ENCODE results near the gene WDR11.

Gene WDR11

GRCh38 chr10:120929166-120929565 lies 78.0 kb downstream of the WDR11 start:
- H3K4me3 ChIP-seq (ENCODE audit: low read depth, low read length): no peak overlapping the region
- no peak for DNase-seq (ENCODE audit: low read depth)
- no peak for TF ChIP-seq CTCF (conservative IDR thresholded peaks at IDR 0.05; ENCODE audit: low read depth, low read length)

- H3K4me3 ChIP-seq (ENCODE audit: low read depth, low read length): no peak overlapping the region
- DNase-seq (ENCODE audit: low read depth): no peak
- TF ChIP-seq CTCF (conservative IDR thresholded peaks at IDR 0.05; ENCODE audit: low read depth, low read length): no peak
These were observed 80.3 kb downstream of the WDR11 start for GRCh38 chr10:120931423-120931822.

- no peak overlapping the region for H3K4me3 ChIP-seq (ENCODE audit: low read depth, low read length)
- no peak for TF ChIP-seq CTCF (conservative IDR thresholded peaks at IDR 0.05; ENCODE audit: low read depth, low read length)
- DNase-seq (ENCODE audit: low read depth): no peak
These were observed 80.8 kb downstream of the WDR11 start for GRCh38 chr10:120931999-120932398.

GRCh38 chr10:120938822-120939221 lies 87.7 kb downstream of the WDR11 start:
- no peak for TF ChIP-seq CTCF (conservative IDR thresholded peaks at IDR 0.05; ENCODE audit: low read depth, low read length)
- no peak overlapping the region for H3K4me3 ChIP-seq (ENCODE audit: low read depth, low read length)
- no peak for DNase-seq (ENCODE audit: low read depth)

- H3K4me3 ChIP-seq (ENCODE audit: low read depth, low read length): no peak overlapping the region
- no peak for DNase-seq (ENCODE audit: low read depth)
- TF ChIP-seq CTCF (conservative IDR thresholded peaks at IDR 0.05; ENCODE audit: low read depth, low read length): no peak
These were observed 89.2 kb downstream of the WDR11 start for GRCh38 chr10:120940299-120940900.

GRCh38 chr10:120941501-120941900 lies 90.3 kb downstream of the WDR11 start:
- no peak for TF ChIP-seq CTCF (conservative IDR thresholded peaks at IDR 0.05; ENCODE audit: low read depth, low read length)
- no peak for DNase-seq (ENCODE audit: low read depth)
- H3K4me3 ChIP-seq (ENCODE audit: low read depth, low read length): no peak overlapping the region

- DNase-seq (ENCODE audit: low read depth): peak; percentile 85
- TF ChIP-seq CTCF (conservative IDR thresholded peaks at IDR 0.05; ENCODE audit: low read depth, low read length): peak; percentile 89
- peak overlapping the region; percentile 26 for H3K4me3 ChIP-seq (ENCODE audit: low read depth, low read length)
These were observed 91.7 kb downstream of the WDR11 start for GRCh38 chr10:120942806-120943413.
